ENCODE results near the gene ZNF512.
"Not testable (repeated sequence)": the region's sequence is repeated elsewhere in the genome, so short reads cannot be mapped to it uniquely, and the experiment has no call there.

ZNF512 gene

DNA sequence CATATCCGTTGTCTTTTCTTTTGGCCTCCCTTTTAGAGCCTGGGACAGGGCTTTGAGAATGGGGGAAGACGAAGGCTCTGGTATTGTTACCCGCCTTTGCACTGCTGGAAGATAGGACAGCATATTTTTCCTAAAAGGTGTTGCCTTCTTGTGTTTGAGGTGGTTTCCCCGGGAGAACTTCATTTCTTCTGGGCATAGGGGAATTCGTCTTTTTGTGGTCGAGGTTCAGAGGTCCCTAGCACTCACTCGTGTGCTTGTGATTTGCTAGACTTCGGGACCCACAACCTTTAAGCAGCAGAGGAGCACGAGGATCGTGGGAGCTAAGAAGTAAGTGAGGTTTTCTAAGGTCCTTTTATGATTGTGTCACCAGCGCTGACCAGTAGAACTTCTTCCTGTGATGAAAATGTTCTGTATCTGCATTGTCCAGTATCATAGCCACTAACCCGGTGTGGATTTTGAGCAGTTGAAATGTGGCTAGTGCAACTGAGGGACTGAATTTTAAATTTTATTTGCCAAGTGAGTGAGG lies 611 bp downstream of the ZNF512 start:
- DNase-seq (no peak), ATAC-seq (no peak)

DNA sequence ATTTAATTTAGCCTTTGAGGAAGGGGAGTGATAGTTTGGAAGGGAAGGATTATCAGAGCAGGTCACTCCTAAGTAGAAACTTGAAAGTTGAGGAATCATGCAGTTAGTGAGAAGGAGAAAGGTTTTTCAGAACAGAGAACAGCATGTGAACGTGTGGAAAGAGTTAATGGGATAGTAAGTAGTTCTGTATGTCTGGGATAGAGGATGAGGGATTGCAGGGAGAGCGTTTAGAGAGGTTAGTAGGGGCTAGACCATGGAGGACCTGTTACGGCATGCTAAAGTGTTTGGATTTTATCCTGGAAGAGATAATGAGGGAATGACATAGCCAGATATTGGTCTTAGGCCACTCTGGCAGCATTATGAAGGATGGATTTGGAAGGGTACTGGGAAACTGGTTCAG lies 1.8 kb downstream of the ZNF512 start:
- ATAC-seq (no peak), DNase-seq (no peak)

DNA sequence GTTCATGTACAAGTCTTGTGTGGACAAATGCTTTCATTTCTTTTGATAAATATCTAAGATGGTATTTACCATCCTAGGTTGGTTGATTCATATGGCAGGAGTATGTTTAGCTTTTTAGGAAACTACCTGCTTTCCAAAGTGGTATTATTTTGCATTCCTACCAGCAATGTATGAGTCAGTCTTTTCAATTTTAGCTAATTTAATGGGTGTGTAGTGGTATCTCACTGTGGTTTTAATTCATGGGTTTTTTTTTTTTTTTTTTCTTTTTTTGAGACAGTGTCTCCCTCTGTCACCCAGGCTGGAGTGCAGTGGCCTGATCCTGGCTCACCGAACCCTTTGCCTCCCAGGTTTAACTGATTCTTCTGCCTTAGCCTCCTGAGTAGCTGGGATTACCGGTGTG lies 4.2 kb downstream of the ZNF512 start:
- peak; percentile 11 for DNase-seq

DNA sequence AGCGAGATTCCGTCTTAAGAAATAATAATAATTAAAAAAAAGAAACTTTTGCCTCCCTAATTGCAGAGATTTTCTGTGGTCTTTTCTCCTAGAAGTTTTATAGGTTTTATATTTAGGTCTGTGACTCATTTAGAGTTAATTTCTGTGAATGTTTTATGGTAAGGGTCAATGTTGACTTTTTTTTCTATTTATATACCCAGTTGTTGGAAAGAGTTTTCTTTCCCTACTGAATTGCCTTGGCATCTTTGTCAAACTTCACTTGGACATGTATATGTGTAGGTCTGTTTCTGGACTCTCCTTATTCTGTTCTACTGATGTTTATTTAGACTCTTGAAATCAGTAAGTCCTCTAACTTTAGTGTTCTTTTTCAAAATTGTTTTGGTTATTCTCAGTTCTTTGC lies 5.5 kb downstream of the ZNF512 start:
- no peak for DNase-seq
- no peak for ATAC-seq

More for the DNA sequence above, 4.2 kb downstream of the ZNF512 start:
- peak; percentile 56 for ATAC-seq

DNA sequence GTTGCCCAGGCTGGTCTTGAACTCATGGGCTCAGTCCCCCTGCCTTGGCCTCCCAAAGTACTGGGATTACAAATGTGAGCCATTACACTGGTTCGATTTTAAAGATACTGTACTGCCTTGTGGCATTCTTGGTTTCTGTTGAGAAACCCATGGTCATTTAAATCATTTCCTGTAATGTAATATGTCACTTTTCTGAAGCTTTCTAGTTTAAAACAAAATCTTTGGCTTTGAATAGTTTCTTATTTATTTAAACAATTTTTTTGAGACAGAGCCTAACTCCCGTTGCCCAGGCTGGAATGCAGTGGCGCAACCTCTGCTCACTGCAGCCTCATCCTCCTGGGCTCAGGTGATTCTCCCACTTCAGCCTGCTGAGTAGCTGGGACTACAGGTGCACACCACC lies 8.9 kb downstream of the ZNF512 start:
- no peak for DNase-seq

DNA sequence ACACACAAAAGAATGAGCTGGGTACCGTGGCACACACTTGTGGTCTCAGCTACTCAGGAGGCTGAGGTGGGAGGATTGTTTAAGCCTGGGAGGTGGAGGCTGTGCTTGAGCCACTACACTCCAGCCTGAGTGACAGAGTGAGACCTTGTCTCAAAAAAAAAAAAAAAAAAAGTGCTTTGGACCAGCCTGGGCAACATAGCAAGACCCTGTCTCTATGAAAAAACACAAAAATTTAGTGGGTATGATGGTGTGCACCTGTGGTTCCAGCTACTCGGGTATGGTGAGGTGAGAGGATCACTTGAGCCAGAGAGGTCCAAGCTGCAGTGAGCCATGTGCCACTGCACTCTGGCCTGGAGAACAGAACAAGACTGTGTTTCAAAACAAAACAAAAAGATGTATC lies 10.4 kb downstream of the ZNF512 start:
- no peak for DNase-seq
- no peak for ATAC-seq

More for the DNA sequence above, 8.9 kb downstream of the ZNF512 start:
- no peak for ATAC-seq

DNA sequence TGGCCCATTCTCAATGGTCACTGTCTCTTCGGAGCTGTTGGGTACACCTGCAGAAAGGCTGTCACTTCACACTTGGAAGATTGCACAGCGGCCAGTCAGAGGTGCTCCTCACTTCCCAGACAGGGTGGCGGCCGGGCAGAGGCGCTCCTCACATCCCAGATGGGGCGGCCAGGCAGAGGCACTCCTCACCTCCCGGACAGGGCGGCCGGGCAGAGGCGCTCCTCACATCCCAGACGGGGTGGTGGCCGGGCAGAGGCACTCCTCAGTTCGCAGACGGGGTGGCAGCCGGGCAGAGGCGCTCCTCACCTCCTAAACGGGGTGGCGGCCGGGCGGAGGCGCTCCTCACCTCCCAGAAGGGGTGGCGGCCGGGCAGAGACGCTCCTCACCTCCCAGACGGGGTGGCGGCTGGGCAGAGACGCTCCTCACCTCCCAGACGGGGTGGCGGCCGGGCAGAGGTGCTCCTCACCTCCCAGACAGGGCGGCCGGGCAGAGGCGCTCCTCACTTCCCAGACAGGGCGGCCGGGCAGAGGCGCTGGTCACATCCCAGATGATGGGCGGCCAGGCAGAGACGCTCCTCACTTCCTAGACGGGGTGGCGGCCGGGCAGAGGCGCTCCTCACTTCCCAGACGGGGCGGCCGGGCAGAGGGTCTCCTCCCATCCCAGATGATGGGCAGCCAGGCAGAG lies 11.3 kb downstream of the ZNF512 start:
- DNase-seq, ATAC-seq: not testable (repeated sequence)

DNA sequence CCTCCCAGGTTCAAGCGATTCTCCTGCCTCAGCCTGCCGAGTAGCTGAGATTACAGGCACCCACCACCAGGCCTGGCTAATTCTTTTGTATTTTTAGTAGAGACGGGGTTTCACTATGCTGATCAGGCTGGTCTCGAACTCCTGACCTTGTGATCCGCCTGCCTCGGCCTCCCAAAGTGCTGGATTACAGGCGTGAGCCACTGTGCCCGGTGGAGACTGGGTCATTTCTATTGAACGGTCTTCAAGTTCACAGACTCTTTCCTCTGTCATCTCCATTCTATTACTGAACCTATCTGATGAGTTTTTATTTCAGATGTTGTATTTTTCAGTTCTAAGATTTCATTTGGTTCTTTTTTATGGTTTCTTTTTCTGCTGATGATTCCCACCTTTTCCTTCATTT lies 12.6 kb downstream of the ZNF512 start:
- DNase-seq, ATAC-seq: not testable (repeated sequence)

DNA sequence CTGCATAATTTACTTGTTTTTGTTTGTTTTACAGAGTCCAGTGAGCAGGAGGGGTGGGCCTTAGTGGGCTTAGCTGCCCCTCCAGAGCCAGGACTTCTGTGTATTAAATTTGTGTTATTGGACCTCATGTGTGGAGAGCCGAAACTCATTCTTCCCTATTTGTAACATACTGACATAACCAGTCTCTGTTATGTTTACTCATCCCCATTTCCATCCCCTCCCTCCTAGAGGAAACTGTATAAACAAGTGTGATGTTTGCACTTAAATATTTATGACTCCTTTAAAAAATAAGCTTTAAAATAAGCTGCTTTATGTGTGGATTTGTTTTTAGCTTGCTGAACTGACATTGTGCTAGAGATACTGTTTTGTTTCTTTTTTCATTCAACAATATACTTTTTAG lies 13.8 kb downstream of the ZNF512 start:
- DNase-seq (no peak), ATAC-seq (no peak)

DNA sequence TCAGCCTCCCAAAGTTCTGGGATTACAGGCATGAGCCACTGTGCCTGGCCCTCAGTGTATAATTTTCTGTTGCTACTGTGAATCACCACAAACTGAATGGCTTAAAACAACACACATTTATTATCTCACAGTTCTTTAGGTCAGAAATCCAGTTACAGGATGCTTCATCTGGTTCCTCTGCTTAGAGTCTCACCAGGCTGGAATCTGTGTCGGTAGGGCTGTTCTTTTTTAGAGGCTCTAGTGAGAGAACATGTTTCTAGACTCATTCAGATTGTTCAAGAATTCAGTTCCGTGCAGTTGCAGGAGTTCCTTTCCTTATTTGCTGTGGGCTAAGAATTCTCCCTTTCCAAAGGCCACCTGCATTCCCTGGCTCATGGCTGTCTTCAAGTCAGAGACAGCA lies 23.8 kb downstream of the ZNF512 start:
- DNase-seq (no peak), ATAC-seq (no peak)

DNA sequence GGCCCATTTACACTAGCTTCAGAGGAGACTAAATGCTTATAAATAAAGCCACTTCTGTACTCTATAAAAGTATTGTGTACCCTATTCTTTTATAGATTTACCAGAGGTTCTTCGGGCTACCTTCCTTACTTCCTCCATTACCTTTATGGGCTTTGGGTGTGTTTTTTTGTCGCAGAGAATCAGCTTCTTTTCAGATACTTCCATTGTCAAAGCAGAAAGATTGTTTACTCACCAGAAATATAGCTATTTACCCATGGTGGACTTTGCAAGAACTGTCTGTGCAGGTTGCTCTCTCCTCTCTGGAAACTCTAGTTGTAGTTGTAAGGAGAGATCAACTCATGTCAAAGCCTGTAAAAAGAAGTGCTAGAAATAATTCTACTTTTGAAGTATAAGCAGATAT lies 31.1 kb downstream of the ZNF512 start:
- ATAC-seq = no peak
- no peak for DNase-seq

DNA sequence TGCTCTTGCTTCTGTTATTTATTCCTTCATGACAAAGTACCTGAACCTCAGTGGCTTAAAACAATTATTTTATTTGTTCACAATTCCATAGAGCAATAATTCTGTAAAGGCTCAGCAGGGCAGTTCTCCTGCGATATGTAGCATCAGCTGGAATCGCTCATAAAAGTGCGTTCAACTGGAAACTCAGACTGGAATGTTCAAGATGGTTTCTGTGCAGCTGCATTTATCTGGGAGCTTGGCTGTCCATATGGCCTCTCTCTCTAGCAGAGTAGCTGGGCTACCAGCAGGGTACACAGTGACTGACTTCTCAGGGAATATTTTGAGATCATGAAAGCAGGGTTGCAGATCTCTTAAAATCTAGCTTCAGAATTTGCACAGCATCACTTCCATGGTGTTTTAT lies 32.5 kb downstream of the ZNF512 start:
- DNase-seq = no peak
- no peak for ATAC-seq

DNA sequence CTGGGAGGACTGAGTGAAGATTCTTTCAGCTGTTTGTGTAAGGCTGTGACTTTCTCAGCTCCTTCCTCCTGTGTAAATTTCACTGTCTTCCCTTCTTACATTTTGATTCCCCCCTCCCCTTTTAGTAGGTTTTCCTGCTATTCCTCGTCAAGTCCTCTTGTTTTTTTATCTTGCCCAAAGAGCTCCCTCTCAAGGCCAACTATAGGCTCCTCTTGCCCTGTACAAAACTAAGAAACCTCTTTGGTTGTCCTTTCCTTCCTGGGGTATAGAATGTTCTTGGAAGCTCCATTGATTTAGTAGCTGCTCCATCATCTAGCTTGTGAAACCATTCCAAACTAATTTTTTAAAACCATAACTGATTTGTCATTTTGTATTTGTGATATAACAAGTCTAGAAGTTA lies 38.7 kb downstream of the ZNF512 start:
- no peak for DNase-seq

DNA sequence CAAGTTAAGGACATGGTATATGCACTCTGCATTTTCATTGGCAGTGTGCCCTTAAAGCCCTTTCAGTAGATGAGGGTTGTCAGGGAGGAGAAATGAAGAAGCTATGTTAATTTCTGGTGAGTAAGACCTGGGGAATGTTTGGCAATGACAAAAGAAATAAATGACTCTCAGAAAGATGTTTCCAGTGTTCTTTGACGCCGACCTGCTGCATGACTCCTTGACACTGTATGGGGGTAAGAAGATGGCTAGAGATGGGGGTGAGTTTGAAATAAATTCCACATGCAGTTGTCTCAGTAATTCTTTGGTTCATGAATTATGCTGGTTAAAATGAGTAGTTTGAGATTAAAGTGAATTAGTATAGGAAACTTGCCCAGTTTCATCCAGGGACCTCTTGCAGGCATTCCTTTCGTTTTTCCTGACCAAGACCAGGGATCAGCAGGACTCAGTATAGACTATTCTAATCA lies 40.1 kb downstream of the ZNF512 start:
- DNase-seq (no peak), ATAC-seq (peak; percentile 38)

More for the DNA sequence above, 38.7 kb downstream of the ZNF512 start:
- no peak for ATAC-seq

DNA sequence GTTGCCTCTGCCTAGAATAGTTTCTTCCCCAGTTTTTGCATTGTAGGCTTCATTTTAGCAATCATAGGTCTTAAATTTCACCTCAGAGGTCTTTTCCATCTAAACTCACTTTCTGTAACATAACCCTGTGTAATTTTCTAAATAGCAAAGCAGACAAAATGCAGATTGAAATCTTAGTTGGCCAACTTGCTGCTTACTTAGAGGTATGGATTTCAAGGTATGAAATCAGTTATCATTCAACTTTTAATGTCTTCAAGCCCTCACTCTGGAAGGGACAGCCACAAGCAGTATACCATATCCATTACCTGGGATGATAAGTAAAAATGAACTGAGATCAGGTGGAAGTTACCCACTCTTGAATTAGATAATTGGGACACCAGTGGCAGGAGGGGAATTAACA lies 42.1 kb downstream of the ZNF512 start:
- DNase-seq (no peak), ATAC-seq (no peak)

DNA sequence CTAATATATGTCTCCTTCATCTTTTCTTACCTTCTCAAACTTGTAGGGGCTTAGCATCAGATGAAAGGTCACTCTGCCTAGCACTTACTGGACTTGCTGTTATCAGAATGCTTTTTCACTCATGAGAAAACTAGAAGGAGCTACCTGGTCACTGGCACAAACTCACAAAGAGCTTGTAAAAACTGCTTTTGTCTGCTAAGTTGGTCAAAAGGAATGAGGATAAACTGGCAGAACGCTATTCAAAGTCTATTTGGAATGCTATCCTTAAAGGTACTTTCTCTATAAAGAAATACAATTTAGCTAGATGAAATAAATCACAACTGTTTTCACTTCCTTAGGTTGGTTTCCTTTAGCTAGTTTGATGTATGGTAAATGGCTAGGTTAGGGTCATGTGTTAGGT lies 43.5 kb downstream of the ZNF512 start:
- DNase-seq, ATAC-seq: not testable (repeated sequence)

DNA sequence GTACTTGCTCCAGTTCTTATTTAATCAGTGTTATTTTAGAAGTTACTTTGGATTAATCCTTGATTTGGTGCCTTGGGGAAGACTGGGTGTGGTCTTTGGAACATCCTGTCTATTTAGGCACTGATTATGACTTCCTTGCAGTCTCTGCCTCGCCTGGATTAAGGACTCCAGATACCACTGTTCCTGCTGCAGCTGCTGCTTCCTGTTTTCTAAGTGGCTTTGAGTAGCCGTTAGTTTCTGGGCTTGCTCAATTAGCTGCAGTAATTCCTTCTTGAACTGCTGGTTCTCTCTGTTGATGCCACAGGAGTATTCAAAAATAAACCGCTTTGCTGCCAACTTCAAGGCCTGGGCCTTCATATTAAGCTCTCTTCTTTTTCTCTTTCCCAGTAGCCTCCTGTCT lies 44.1 kb downstream of the ZNF512 start:
- DNase-seq, ATAC-seq: not testable (repeated sequence)

DNA sequence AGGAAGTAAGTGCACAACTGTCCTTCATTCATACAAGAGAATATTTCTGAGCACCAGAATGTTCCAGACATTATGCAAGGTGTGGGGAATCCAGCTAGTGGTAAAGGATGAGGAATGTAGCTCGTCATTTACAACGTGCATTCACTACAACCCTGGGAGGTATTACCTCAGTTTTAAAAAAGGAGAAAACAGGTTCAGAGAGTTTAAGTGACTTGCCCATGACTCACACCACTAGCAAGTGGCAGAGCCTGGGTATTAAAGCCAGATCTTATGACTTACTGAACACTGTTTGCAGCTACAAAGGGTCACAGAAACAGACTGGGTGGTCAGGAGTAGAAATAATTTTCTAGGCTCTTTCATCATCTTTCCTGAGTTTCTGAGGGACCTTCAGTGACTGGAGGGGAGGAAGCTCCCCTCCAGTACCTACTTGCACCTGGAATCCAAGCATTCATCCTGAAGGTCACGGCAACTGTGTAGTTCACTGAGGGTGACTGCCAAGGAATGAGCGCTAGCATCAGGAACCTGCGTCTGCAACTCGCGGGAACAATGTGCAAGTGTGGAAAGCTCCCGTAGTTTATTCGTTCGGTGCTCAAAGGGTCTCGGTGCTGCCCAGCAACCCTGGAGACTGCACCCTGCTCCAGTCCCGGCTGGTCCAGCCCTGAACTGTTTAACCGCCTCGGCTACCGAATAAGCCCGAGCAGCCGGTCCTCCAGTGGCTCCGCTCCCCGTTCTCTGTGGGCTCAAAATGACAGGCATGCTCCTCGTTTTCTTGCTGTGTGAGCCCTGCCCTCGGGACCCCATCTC lies 45.3 kb downstream of the ZNF512 start:
- DNase-seq (no peak), ATAC-seq (peak; percentile 42)

DNA sequence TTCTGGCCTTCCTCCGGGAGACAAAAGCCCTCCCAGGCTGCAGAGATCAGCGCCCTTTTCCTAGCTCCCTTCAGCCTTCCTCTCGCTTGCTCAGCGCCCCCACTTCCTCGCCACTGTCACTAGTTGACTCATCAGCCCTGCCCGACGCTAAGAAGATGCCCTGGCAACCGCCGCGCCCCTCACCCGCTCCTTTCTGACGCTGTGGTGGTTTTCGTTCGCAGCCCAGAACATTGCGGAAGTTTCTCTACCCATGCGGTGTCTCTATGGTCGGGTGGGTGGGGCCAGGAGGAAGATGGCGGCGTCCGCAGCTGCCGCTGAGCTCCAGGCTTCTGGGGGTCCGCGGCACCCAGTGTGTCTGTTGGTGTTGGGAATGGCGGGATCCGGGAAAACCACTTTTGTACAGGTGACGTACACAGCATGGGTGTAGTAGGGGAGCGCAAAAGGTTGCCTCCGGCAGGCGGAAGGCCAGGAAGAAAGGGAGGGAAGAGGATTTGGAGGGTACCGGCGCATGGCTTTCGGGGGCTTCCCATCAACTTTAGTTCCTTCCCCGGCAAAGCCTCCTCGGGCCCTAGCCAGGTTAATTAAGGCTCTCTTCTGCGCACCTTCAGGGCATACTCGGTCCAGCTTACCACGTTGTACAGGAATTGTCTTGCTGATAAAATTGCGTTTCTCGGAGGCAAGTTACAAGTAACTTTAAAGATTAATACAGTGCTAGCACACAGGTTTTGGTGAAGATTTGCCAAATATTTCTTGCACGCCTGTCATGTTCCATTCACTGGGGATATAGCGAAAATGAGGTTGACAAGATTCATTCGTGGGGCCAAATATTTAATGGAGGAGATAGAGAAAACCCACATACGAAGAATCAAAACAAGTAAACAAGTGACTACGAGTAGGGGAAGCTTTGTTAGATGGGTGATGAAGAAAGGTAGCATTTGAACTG lies 46.2 kb downstream of the ZNF512 start, which contains the start of the genes CCDC121 and GPN1:
Gene CCDC121 (minus strand): TSS at position 246 of the 943 bp plus-strand sequence. CDS start 1,213 bp downstream, outside the sequence.
Gene GPN1 (plus strand): TSS at position 284 of the 943 bp plus-strand sequence. CDS start 9 bp downstream, at position 293.
- peak; percentile 94 for DNase-seq
- peak; percentile 97 for ATAC-seq

DNA sequence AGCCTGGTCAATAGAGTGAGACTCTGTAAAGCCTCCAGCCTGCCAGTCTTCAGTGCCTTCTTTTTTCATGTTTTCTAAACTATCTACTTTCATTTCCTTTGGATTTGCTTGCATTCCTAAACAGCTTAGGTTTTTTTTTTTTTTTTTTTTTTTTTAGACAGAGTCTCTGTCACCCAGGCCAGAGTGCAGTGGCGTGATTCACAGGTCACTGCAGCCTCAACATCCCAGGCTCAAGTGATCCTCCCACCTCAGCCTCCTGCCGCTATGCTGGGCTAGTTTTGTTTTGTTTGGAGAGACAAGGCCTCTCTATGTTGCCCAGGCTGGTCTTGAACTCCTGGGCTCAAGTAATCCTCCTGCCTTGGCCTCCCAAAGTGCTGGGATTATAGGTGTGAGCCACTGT lies 47.4 kb downstream of the ZNF512 start:
- DNase-seq = not testable (repeated sequence)

DNA sequence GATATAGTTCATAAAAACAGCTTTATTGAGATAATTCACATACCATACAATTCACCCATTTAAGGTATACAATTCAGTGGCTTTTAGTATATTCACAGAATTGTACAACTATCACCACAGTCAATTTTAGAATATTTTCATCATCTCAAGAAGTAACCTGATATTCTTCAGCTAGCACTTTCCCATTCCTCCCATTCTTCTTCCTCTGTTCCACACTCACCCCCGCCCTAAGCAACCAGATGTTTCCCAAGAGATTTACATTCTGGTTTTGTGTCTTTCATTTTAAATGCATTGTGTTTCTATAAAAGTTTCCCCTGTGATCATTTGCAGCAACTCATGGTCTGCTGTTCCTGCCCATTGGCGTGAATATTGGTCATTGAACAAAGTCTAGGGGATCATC lies 51.4 kb downstream of the ZNF512 start:
- DNase-seq (no peak), ATAC-seq (no peak)

More for the DNA sequence above, 47.4 kb downstream of the ZNF512 start:
- not testable (repeated sequence) for ATAC-seq

DNA sequence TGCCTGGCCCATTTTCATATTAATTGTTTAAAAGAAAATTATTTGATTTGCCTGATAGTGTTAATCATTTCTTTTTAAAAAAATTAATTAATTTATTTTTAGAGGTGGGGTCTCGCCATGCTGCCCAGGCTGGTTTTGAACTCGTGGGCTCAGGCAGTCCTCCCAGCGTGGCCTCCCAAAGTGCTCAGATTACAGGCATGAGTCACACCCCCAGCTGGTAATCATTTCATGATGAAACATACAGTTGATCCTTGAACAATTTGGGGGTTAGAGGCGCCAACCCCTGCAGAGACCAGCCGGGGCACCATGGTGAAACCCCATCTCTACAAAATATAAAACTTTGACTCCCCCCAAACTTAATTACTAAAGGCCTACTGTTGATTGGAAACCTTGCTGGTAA lies 53.9 kb downstream of the ZNF512 start:
- ATAC-seq (no peak), DNase-seq (no peak)

All from stimulated activated naive CD8-positive, alpha-beta T cell treated with anti-CD3 and anti-CD28 coated beads, Interleukin-15, Interleukin-2, amounts not matched to agents 100 U/mL and 50 U/mL, for 24 hours (primary cell).